ENCODE data around the gene ATP1A4. TPM values are rescaled to one million over a fixed set of nuclear protein-coding genes. Genes with fewer than 3 reads are reported as not detected.

ATP1A4 gene
- total and polyA plus RNA-seq, 9 of the 15 experiments (the other 6 are each of a cell fraction or from before 2014, with no cell fraction given), result 0.07 TPM; not detected in 8

GRCh38 chr1:160129966-160130365 lies 21.4 kb upstream of the ATP1A4 start (continued):
- TF ChIP-seq ZNF609 (CRISPR knock-in tag; IDR thresholded peaks at IDR 0.05; ENCODE audit: borderline replicate concordance) (no peak), ZFP36 (IDR thresholded peaks at IDR 0.05; ENCODE audit: low read depth, low read length, partially characterized antibody) (no peak), SNIP1 (IDR thresholded peaks at IDR 0.05; ENCODE audit: low read depth) (no peak), SNRNP70 (optimal IDR thresholded peaks at IDR 0.05; ENCODE audit: low read depth, low read length) (no peak), TEAD2 (tag; IDR thresholded peaks at IDR 0.05) (no peak), NFE2 (IDR thresholded peaks at IDR 0.05; ENCODE audit: low read depth) (no peak)

- FAIRE-seq, result no peak
- no peaks in the 10 kb centered on the region for H3K79me2 ChIP-seq (ENCODE audit: control insufficient read depth, insufficient read depth, low read length)
- intact Hi-C loops (cut with micrococcal nuclease), result no loop called here
- DNase-seq (ENCODE audit: extremely low read depth in 1 of 4, low spot score in 3 of 4), result no peak
- H3K36me3 ChIP-seq (ENCODE audit: control insufficient read depth, insufficient read depth, low read length), result no peaks in the 10 kb centered on the region
- no peaks in the 10 kb centered on the region for H3K9me1 ChIP-seq (ENCODE audit: control insufficient read depth, insufficient read depth, low read length)
- ChIA-PET CTCF (ENCODE audit: low intra/inter-chr PET ratio) (no interaction called here), POLR2A (no interaction called here)
- no peaks in the 10 kb centered on the region; the same call in 1 of the 2 replicates for H4K20me1 ChIP-seq (replicated peaks; ENCODE audit: control insufficient read depth, insufficient read depth, low read length)
- no peak overlapping the region for H3K4me3 ChIP-seq
- no peak overlapping the region for H3K9ac ChIP-seq (ENCODE audit: insufficient read depth in 1 of 2, low read depth in 2 of 2, low read length in 2 of 2)
- H2AFZ ChIP-seq (ENCODE audit: low read depth, low read length), result no peak overlapping the region
- H3K27me3 ChIP-seq (ENCODE audit: control insufficient read depth in 2 of 2, insufficient read depth in 2 of 2, low read length in 2 of 2), result peaks cover 26 to 70% of the 10 kb centered on the region in 2 experiments; a peak in 4 of 5 replicates
- no peak overlapping the region for H3K4me2 ChIP-seq (ENCODE audit: insufficient read depth, low read length)
- TF ChIP-seq ZC3H8 (IDR thresholded peaks at IDR 0.05) (no peak), PHF20 (IDR thresholded peaks at IDR 0.05; ENCODE audit: partially characterized antibody) (no peak), SMAD3 (CRISPR knock-in tag; conservative IDR thresholded peaks at IDR 0.05) (no peak)
- H3K9me3 ChIP-seq (replicated peaks; ENCODE audit: control insufficient read depth, insufficient read depth, low read depth, low read length), result no peaks in the 10 kb centered on the region
- no TSS peak for BruUV-seq (replicated peaks)
- 0% methylated on average over 5 of the region's 5 CpGs for WGBS (ENCODE audit: insufficient coverage, low coverage, missing lambda C conversion rate)
- no peak overlapping the region for H3K27ac ChIP-seq (ENCODE audit: extremely low read depth, low read depth, low read length)
- no peaks in the 10 kb centered on the region; a peak in 1 of 5 replicates for H3K4me1 ChIP-seq (replicated peaks in 1 of 2; ENCODE audit: control insufficient read depth in 2 of 2, insufficient read depth in 2 of 2, low read length in 2 of 2)
- in situ Hi-C loops (cut with MboI), result no loop called here
- ATAC-seq, result no peak
Observed at GRCh38 chr1:160130486-160130885, 20.9 kb upstream of the ATP1A4 start.

Data from K562 (cell line).